H1 (cell line): Measurements from ENCODE around the gene MDFIC2. TPM values are rescaled to one million over a fixed set of nuclear protein-coding genes. Genes with fewer than 3 reads are reported as not detected.

Source experiments
- CTCF ChIA-PET: fragments of 300-600 bp; sonication (Branson Sonifier 250); formaldehyde crosslinking; loops from one replicate; lab custom pipeline; 2021; ENCODE audit not compliant: partially characterized antibody; lab: Charles Lee
- POLR2A ChIA-PET: fragments of 300-600 bp; sonication (Branson Sonifier 250); formaldehyde crosslinking; loops from one replicate; lab custom pipeline; 2021; ENCODE audit warnings: inconsistent platforms; ENCODE audit not compliant: partially characterized antibody; lab: Charles Lee
- DNase-seq, 2 experiments: peaks; one replicate each; pipeline versions ENCODE4 v3.0.0 to v3.0.0-alpha.2; 2010 to 2022; ENCODE audit warnings: low spot score in 2 of 2, low read depth in 1 of 2, mixed read lengths in 1 of 2
- FAIRE-seq: peaks from 2 replicates; lab custom pipeline; 2011; peaks lifted over from hg19 to GRCh38; lab: Jason Lieb, UNC
- H2AFZ ChIP-seq: 2 replicates; pipeline ENCODE4 v1.8.1; 2012; ENCODE audit warnings: low read length, inconsistent platforms
- H2AK5ac ChIP-seq: 2 replicates; pipeline ENCODE4 v1.6.1; 2013; ENCODE audit warnings: low read depth, low read length
- H2BK120ac ChIP-seq: replicated peaks from 2 replicates; pipeline ENCODE3; 2013; ENCODE audit warnings: low read depth, low read length, inconsistent platforms
- H2BK12ac ChIP-seq: 2 replicates; pipeline ENCODE4 v1.6.1; 2013; ENCODE audit warnings: low read depth, low read length
- H2BK15ac ChIP-seq: 2 replicates; pipeline ENCODE4 v1.6.1; 2013; ENCODE audit warnings: low read length
- H2BK20ac ChIP-seq: 2 replicates; pipeline ENCODE4 v1.6.1; 2013; ENCODE audit warnings: low read length
- H2BK5ac ChIP-seq: 2 replicates; pipeline ENCODE4 v1.6.1; 2013; ENCODE audit warnings: low read depth, low read length
- H3K14ac ChIP-seq: 2 replicates; pipeline ENCODE4 v1.6.1; 2013; ENCODE audit warnings: inconsistent platforms; ENCODE audit not compliant: insufficient read length
- H3K18ac ChIP-seq: 2 replicates; pipeline ENCODE4 v1.6.1; 2013; ENCODE audit warnings: low read length; ENCODE audit errors: extremely low read depth
- H3K23ac ChIP-seq: 2 replicates; pipeline ENCODE4 v1.6.1; 2013; ENCODE audit warnings: inconsistent platforms; ENCODE audit not compliant: insufficient read length
- H3K23me2 ChIP-seq: 2 replicates; pipeline ENCODE4 v1.6.1; 2013; ENCODE audit warnings: low read depth, low read length
- H3K27ac ChIP-seq: 2 replicates; pipeline ENCODE4 v1.6.1; 2011; ENCODE audit warnings: low read depth, low read length, inconsistent platforms
- H3K27me3 ChIP-seq, 4 experiments: replicated peaks in 1 of 4; 1 replicate in 1 of 4; 2 replicates in 3 of 4; pipeline versions ENCODE4 v1.6.1 to v1.8.1; 2011 to 2013; ENCODE audit warnings: low read length in 3 of 4, mild to moderate bottlenecking in 3 of 4, inconsistent platforms in 2 of 4, mixed read lengths in 2 of 4, moderate library complexity in 1 of 4; ENCODE audit not compliant: control insufficient read depth in 3 of 4, insufficient read depth in 3 of 4; ENCODE audit errors: extremely low read depth in 1 of 4
- H3K36me3 ChIP-seq, 4 experiments: 2 replicates each; pipeline versions ENCODE4 v1.6.1 to v1.8.1; 2011 to 2013; ENCODE audit warnings: mild to moderate bottlenecking in 4 of 4, low read length in 3 of 4, moderate library complexity in 2 of 4, control low read depth in 1 of 4, inconsistent platforms in 1 of 4; ENCODE audit not compliant: insufficient read depth in 4 of 4, control insufficient read depth in 2 of 4
- H3K4ac ChIP-seq: replicated peaks from 2 replicates; pipeline ENCODE3; 2013; ENCODE audit warnings: low read length, low read depth, mixed read lengths, inconsistent platforms; ENCODE audit not compliant: insufficient read length
- H3K4me1 ChIP-seq, 4 experiments: replicated peaks in 1 of 4; 1 replicate in 1 of 4; 2 replicates in 3 of 4; pipeline versions ENCODE4 v1.6.1 to v1.8.1; 2011 to 2013; ENCODE audit warnings: low read length in 3 of 4, inconsistent platforms in 2 of 4, mixed read lengths in 1 of 4; ENCODE audit not compliant: insufficient read depth in 4 of 4, control insufficient read depth in 3 of 4
- H3K4me2 ChIP-seq, 2 experiments: 2 replicates each; pipeline versions ENCODE4 v1.6.1 to v1.8.1; 2011 to 2013; ENCODE audit warnings: low read depth in 2 of 2, low read length in 2 of 2, control low read depth in 1 of 2, inconsistent platforms in 1 of 2, mild to moderate bottlenecking in 1 of 2; ENCODE audit not compliant: insufficient read depth in 1 of 2
- H3K4me3 ChIP-seq, 4 experiments: fragments of 200-600, 300-600 bp in 1 of 4; sonication (generic), shearing (Covaris generic), sonication (Bioruptor Twin) in 1 of 4; 2 replicates each; pipeline versions ENCODE4 v1.5.1 to v1.8.1; 2011 to 2016; ENCODE audit warnings: low read length in 4 of 4, low read depth in 3 of 4, control low read depth in 2 of 4, inconsistent platforms in 2 of 4, mild to moderate bottlenecking in 2 of 4, mixed read lengths in 1 of 4, moderate library complexity in 1 of 4; ENCODE audit not compliant: insufficient read depth in 2 of 4; ENCODE audit errors: extremely low read depth in 1 of 4
- H3K56ac ChIP-seq: replicated peaks from 2 replicates; pipeline ENCODE3; 2013; ENCODE audit warnings: low read depth, mild to moderate bottlenecking, mixed read lengths, low read length, inconsistent platforms; ENCODE audit not compliant: insufficient read length
- H3K79me1 ChIP-seq: 2 replicates; pipeline ENCODE4 v1.6.1; 2013; ENCODE audit warnings: low read depth, low read length, control low read depth
- H3K79me2 ChIP-seq, 2 experiments: 2 replicates each; pipeline versions ENCODE4 v1.6.1 to v1.8.1; 2012 to 2013; ENCODE audit warnings: low read length in 2 of 2, mild to moderate bottlenecking in 2 of 2, inconsistent platforms in 1 of 2; ENCODE audit not compliant: insufficient read depth in 2 of 2, control insufficient read depth in 1 of 2
- H3K9ac ChIP-seq, 4 experiments: replicated peaks in 1 of 4; 1 replicate in 1 of 4; 2 replicates in 3 of 4; pipeline versions ENCODE4 v1.6.1 to v1.8.1; 2011 to 2013; ENCODE audit warnings: low read depth in 3 of 4, low read length in 3 of 4, control low read depth in 2 of 4, mild to moderate bottlenecking in 2 of 4, moderate library complexity in 2 of 4, inconsistent platforms in 1 of 4; ENCODE audit errors: extremely low read depth in 1 of 4
- H3K9me3 ChIP-seq, 2 experiments: 2 replicates each; pipeline versions ENCODE4 v1.6.1 to v1.8.1; 2012 to 2013; ENCODE audit warnings: mild to moderate bottlenecking in 2 of 2, moderate library complexity in 2 of 2, control low read depth in 1 of 2, inconsistent platforms in 1 of 2, low read depth in 1 of 2, low read length in 1 of 2, mixed read lengths in 1 of 2; ENCODE audit not compliant: insufficient read depth in 2 of 2
- H4K20me1 ChIP-seq, 2 experiments: replicated peaks in 1 of 2; 2 replicates each; pipeline versions ENCODE3 to v1.8.1; 2011 to 2013; ENCODE audit warnings: inconsistent platforms in 2 of 2, low read length in 2 of 2, mild to moderate bottlenecking in 1 of 2; ENCODE audit not compliant: insufficient read depth in 2 of 2, control insufficient read depth in 1 of 2
- H4K5ac ChIP-seq: 2 replicates; pipeline ENCODE4 v1.6.1; 2013; ENCODE audit warnings: low read length, low read depth, mixed read lengths, inconsistent platforms; ENCODE audit not compliant: insufficient read length
- H4K8ac ChIP-seq: 2 replicates; pipeline ENCODE4 v1.8.0; 2013; ENCODE audit warnings: mild to moderate bottlenecking, moderate library complexity, low read length, inconsistent platforms; ENCODE audit not compliant: insufficient read depth; ENCODE audit errors: extremely low read depth
- H4K91ac ChIP-seq: replicated peaks from 2 replicates; pipeline ENCODE3; 2013; ENCODE audit warnings: low read length, mixed read lengths, inconsistent platforms; ENCODE audit not compliant: insufficient read length
- RNF2 ChIP-seq: fragments of 200-900, 300-1000 bp; sonication (generic); IDR thresholded peaks from 2 replicates; pipeline ENCODE4 v1.7.1; 2016; ENCODE audit warnings: borderline replicate concordance, low read depth, mild to moderate bottlenecking, antibody characterized with exemption, low read length; ENCODE audit not compliant: poor library complexity, severe bottlenecking; ENCODE audit errors: missing control alignments
- SUZ12 ChIP-seq: fragments of 200-600 bp; sonication (generic); IDR thresholded peaks from 2 replicates; pipeline ENCODE4 v1.6.1; 2012; ENCODE audit warnings: mild to moderate bottlenecking, inconsistent platforms, low read length, moderate library complexity, mixed read lengths
- WGBS, 2 experiments: shearing (Covaris generic) in 1 of 2; methylation state at CpG; one replicate each; pipeline versions ENCODE4 v1.1.6 to v1.1.7; 2013 to 2015; ENCODE audit warnings: low lambda C conversion rate in 2 of 2, mixed read lengths in 2 of 2, inconsistent platforms in 1 of 2, low coverage in 1 of 2, missing lambda C conversion rate in 1 of 2; ENCODE audit not compliant: insufficient replicate concordance in 2 of 2, insufficient coverage in 1 of 2, insufficient read length in 1 of 2; ENCODE audit errors: extremely low coverage in 1 of 2, missing lambda C conversion rate in 1 of 2; 5-methylcytosine and 5-hydroxymethylcytosine counted together
- polyA plus RNA-seq, 7 experiments: library from polyadenylated mRNA; depleted of rRNA in 3 of 7; stranded (reverse) in 5 of 7; unstranded in 2 of 7; fragments of >200 nt in 5 of 7; fragments of 200-250 nt in 2 of 7; gene quantifications; 1 replicate in 5 of 7; 2 replicates in 1 of 7; 4 replicates in 1 of 7; pipeline versions ENCODE4 v1.2.1 to v1.2.3, GENCODE V29; 2011 to 2013; ENCODE audit warnings: missing spikeins in 2 of 7, mixed read lengths in 2 of 7
- total RNA-seq: library from RNA; stranded (reverse); fragmentation: NEBNext Ultra II Directional; extraction: Animal tissue kit (Norgen Biotek cat#: 25700); gene quantifications from 2 replicates; pipeline ENCODE4 v1.2.1, GENCODE V29; 2021
- TF ChIP-seq, protein P1 (sequence below): IDR thresholded peaks from 2 replicates; pipeline ENCODE4 v1.6.1; 2012; ENCODE audit warnings: inconsistent platforms

MDFIC2 gene
- total and polyA plus RNA-seq, 2 of the 8 experiments (the other 6 are each of a cell fraction or from before 2014, with no cell fraction given) = not detected

DNA sequence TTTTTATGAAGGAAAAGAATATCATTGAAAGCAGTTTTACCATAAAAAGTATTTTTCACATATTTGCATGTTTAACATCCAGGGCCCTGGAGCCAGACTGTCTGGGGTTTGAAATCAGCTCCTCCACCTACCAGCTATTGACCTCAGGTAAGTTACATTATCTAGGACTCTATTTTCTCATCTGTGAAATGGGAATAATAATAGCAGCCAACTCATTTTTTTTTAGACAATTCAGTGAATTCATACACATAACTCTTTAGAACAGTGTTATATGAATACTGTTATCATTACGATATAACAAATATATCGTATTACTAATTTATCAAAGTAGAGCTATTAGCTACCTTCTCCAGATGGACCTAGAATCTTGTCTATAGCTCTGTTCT lies 21.3 kb downstream of the MDFIC2 start:
- no peak overlapping the region for H3K56ac ChIP-seq
- no peak overlapping the region for H3K4me3 ChIP-seq
- H3K79me1 ChIP-seq = no peaks in the 10 kb centered on the region
- H3K9ac ChIP-seq = no peak overlapping the region
- CTCF ChIA-PET = interaction anchor here (1.2 kb wide), 2 partner anchors 18 to 170 kb away, joined by 4 read pairs; no protein-coding TSS in a partner anchor
- no peak overlapping the region for H4K91ac ChIP-seq
- TF ChIP-seq RNF2 (no peak), SUZ12 (no peak)
- TF ChIP-seq, protein P1, sequence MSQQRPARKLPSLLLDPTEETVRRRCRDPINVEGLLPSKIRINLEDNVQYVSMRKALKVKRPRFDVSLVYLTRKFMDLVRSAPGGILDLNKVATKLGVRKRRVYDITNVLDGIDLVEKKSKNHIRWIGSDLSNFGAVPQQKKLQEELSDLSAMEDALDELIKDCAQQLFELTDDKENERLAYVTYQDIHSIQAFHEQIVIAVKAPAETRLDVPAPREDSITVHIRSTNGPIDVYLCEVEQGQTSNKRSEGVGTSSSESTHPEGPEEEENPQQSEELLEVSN = no peak
- no peak overlapping the region for H3K18ac ChIP-seq
- no peak overlapping the region for H4K5ac ChIP-seq
- POLR2A ChIA-PET = no interaction called here
- H3K79me2 ChIP-seq = no peaks in the 10 kb centered on the region
- no peak overlapping the region for H3K14ac ChIP-seq
- FAIRE-seq = no peak
- no peak overlapping the region for H2BK5ac ChIP-seq
- H3K23ac ChIP-seq = no peak overlapping the region
- H3K4ac ChIP-seq = no peak overlapping the region
- H3K4me2 ChIP-seq = no peak overlapping the region
- no peaks in the 10 kb centered on the region for H4K20me1 ChIP-seq
- no peak overlapping the region for H2BK120ac ChIP-seq
- H2BK12ac ChIP-seq = no peak overlapping the region
- no peak overlapping the region for H2AFZ ChIP-seq
- no peaks in the 10 kb centered on the region for H3K23me2 ChIP-seq
- H3K9me3 ChIP-seq = no peaks in the 10 kb centered on the region
- H3K27me3 ChIP-seq = no peaks in the 10 kb centered on the region
- H3K36me3 ChIP-seq = no peaks in the 10 kb centered on the region
- DNase-seq = no peak
- no peak overlapping the region for H2BK15ac ChIP-seq
- no peak overlapping the region for H4K8ac ChIP-seq
- H3K27ac ChIP-seq = no peak overlapping the region
- H2AK5ac ChIP-seq = no peak overlapping the region
- WGBS, 2 experiments = 98% methylated on average over 2 of the region's 2 CpGs; no CpG with 5 or more reads in 1 of the 2 experiments
- H3K4me1 ChIP-seq = no peaks in the 10 kb centered on the region
- no peak overlapping the region for H2BK20ac ChIP-seq
